Activated naive CD4-positive, alpha-beta T cell treated with anti-CD3 and anti-CD28 coated beads, Interleukin-2, amount 50 U/mL, for 16 hours (primary cell): ENCODE measurements around the gene LCTL.
"Not testable (repeated sequence)": the region's sequence is repeated elsewhere in the genome, so short reads cannot be mapped to it uniquely, and the experiment has no call there.

Source experiments
- DNase-seq: peaks from one replicate; pipeline ENCODE4 v3.0.0-alpha.2; 2020

LCTL gene

DNA sequence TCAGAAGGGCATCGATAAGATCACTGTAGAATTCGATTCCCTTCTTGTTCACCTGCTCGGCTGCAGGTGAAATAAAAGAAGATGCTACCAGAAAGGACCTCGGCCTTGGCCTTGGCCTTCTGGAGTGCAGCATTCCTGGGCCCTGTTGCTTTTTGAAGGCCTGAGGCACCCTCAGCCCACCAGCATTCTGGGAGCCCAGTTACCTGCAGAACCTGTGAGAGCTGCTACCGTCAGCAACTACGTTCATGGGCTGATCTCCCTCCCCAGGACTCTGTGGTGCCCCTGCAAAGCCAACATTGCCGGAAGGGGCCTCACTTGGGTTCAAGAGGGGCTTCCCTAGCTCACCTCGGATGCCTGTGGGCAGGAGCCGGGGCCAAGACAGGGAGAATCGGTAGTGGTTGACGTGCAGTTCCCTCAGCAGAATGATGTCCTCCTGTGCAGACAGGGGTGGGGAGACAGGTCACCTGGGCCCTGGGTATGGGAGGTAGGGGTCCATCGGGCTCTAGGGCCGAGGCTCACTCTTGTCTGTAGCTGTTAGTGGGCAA lies 2.2 kb downstream of the LCTL start:
- DNase-seq = no peak

DNA sequence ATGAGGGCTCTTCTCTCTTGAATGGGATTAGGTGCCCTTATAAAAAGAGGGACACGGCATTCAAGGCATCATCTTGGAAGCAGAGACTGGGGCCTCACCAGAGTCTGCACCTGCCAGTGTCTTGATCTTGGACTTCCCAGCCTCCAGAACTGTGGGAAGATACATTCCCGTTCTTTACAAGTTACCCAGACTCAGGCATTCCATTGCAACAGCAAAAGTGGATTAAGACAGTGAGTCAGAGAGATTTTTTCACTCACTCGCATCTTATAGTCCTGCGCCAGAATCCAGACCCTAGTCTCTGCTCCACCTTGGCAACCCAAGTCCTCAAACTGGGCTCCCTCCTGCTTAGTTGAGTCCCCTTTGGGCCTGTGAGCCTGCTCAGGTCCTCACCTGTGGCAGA lies 2.7 kb downstream of the LCTL start:
- no peak for DNase-seq

DNA sequence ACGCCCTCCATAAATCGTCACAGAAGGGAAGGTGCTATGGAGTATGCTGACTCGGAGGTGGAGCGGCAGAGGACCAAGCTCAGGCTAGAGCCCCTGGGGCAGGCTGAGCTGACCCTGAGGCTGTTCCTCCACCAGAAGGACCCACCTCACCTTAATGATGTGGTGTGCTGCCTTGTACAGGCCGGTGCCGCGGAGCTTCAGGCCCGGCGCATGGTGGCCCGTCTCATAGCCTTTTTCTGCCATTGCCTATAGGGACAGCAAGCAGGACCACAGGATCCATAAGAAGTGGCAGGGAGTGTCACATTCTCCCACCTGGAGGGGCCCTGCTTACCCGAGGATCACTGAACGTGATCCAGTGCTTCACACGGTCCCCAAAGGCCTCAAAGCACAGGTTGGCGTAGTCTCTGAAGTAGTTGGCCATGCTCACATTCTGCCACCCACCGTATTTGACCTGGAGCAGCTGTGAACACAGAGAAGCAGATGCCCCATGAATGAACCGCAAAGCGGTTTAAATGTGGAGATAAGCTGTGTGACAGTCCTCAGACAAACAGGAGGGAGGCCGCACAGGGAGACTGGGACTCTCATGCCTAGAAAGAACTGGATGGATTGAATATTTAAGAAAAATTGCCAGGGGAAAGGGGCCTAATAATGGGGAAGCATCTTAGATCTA lies 4.8 kb downstream of the LCTL start:
- DNase-seq = no peak

DNA sequence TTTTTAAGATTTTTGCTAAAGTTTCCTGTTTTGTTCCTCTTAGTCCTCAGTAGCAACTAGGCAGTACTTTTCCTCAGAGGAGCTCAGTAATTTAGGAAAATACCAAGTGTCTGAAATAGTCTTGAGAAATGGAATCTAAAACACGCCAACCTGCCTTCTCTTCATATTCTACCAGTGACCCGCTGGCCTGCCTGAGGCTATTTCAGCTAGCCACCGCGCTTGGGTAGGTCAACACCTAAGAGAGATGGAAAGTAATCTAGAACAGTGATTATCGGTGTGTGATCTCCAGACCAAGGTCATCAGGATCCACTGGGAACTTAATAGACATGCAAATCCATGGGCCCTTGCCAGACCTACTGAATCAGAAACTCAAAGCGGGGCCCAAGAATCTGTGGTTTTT lies 7.5 kb downstream of the LCTL start:
- no peak for DNase-seq

DNA sequence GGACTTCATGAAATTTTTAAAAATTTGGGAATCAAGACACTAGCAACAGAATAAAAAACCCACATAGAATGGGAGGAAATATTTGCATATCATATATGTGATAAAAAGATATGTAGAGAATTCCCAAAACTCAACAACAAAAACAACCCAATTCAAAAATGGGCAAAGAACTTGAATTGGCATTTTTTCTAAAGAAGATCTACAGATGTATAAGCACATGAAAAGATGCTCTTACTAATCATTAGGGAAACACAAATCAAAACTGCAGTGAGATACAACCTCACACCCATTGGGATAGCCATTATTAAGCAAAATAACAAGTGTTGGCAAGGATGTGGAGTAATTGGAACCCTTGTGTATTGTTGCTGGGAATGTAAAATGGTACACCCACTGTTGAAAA lies 10.1 kb downstream of the LCTL start:
- no peak for DNase-seq

DNA sequence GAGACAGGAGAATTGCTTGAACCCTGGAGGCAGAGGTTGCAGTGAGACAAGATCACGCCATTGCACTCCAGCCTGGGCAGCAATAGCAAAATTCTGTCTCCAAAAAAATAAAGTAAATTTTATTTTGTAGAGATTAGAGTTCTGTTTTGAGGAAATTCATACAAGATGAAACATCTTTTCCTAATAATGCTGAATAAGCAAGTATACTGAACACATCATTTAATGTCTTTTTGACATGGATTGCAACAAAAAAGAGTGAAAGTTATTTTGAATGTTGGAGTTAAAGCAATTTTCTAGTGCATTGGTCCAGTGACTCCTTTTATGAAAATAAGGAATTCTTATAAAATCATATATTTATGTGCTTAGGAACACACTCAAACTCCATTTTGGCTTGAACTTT lies 20.5 kb downstream of the LCTL start:
- no peak for DNase-seq

DNA sequence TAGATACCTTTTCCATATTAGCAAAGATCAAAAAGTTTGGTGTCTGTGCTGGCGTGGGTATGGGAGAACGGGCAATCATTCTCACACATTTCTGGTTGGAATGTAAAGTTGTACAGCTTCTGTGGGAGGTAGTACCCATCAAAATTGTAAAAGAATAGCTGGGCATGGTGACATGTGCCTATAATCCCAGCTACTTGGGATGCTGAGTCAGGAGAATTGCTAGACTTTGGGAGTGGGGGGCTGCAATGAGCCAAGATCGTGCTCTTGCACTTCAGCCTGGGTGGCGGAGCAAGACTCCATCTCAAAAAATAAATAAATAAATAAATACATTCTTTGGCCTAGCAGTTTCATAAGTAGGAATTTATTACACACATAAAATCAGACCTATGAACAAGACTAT lies 22.9 kb downstream of the LCTL start:
- no peak for DNase-seq

DNA sequence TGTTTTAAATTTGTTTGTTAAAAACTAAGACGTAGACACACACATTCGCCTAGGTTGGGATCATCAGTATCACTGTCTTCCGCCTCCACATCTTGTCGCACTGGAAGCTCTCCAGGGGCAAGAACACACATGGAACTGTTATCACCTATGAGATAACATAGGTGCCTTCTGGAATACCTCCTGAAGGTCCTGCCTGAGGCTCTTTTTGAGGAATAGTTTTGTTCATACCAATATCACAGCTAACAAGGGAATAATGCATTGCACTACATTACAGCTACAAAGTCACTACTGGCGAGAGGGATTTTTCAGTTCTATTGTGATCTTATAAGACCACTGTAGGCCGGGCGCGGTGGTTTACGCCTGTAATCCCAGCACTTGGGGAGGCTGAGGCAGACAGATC lies 30.7 kb downstream of the LCTL start:
- no peak for DNase-seq

DNA sequence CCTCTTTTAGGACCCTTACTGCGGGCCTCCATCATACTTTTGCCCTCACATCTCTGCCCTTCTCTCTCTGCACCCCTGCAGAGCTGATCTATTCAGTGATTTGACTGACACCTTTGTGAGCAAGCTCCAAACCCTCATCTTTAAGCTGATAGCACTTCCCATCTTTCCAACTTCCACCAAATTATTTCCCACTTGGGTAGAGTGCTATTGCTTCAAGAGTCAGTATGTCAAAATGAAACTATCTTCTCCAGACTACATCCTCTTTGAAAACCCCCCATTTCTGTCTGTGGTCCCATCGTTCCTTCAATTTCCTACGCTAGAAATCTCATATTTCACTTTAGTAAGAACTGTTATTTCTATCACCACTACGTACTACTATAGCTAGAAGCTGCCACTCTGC lies 41.0 kb downstream of the LCTL start:
- no peak for DNase-seq

DNA sequence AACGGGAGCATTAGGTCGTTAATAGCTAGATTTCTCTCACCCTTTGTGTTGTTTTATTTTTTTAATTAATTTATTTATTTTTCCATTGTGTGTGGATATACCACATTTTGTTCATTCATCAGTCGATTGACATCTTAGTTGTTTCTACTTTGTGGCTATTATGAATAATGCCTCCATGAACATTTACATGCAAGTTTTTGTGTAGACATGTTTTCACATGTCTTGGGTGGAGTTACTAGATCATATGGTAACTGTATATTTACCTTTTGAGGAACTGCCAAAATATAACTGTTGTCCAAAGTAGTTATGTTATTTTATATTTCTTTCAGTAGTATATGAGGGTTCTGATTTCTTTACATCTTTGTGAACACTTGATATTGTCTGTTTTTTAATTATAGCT lies 41.9 kb downstream of the LCTL start:
- DNase-seq = no peak

DNA sequence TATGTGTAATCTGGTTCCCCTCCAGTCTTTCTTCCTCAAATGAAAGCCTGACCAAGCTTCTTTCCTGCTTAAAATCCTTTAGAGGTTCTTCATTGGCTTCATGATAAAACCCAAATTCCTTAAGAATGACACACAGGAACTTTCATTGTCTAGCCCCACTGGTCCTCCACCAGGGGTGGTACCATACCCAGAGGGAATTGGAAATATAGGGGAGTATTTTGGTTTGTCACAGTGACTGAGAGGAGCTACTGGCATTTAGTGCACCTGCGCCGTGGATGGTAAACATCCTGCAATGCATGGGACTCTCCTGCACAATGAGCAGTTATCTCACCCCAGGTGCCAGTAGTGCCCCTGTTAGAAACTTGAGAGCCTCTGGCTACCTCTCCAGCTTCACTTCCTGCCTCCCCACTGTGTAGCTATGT lies 49.9 kb downstream of the LCTL start:
- no peak for DNase-seq

DNA sequence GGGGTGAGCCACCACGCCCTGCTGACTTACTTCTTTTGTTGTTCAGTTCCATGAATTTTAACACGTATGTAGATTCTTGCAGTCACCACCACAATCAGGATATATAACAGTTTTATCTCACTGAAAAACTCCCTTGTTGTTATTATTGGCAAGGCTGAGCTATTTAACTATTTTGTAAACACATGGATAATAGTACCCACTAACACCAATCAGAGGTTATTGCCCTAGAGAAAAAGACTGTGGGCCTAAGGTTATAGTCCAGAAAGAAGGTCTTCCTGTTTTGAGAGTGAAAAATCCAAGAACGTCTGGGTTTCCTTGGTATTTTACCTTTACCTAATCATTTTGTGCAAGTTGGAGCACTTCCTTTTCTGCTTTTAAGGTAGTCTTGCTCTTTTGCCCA lies 51.2 kb downstream of the LCTL start:
- DNase-seq = no peak

DNA sequence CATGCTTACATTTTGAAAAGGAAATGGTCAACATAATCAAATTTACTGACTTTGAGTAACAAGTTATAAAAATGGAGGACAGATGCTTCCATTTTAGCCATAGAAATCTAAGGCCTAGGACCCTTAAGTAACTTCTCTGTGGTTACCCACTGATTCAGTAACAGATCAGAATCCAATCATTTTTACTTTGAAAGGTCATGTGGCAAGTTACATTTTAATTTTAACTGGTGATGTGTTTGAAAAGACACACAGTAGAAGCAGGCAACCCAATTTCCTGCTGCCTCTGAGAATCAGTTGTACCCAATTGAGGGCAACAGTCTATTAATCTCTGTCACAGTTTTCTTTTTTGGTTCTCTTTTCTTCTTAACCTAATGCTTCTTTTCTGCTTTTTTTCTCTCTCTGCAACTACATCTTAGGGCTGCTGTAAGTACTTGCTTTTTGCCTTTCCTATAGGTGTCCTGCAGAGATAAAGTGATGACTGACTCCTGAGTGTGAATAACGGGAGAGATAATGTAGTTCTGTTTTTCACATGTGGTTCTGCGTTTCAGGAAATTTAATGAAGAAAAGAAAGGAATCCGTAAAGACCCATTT lies 57.4 kb downstream of the LCTL start:
- DNase-seq = no peak

DNA sequence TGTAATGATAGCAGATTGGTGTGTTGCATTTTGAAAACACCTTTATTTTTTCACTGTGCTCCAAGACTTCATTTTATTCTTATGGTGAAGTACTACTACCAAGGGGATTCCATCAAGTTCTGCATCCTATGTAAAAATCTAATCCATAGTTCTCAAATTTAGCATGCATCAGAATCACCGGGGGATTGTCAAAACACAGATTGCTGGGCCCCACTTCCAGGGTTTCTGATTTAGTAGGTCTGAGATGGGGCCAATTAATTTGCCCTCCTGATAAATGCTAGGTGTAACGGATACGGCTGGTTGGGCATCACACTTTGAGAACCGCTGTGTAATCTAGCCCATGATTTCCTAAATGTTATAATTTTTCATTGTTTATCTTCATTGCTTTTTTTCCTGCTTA lies 60.0 kb downstream of the LCTL start:
- no peak for DNase-seq

DNA sequence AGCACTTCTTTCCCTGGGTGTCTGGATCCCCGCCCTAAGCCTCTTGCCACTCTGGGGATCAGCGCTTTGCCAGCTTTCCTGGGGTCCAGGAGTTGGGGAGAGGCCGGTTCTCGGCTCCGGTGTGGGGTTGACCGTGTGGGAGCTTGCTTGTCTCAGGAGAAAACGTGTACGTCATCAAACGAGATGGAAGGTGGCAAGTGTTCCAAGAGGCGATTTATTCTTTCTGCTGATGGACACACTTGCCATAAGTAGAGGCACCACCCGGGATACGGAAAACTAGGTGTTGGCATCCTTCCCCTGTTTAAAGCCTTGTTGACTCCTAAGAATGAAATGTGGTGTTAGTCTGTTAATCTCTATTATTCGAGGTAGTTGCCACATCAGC lies 60.4 kb downstream of the LCTL start:
- DNase-seq = no peak

DNA sequence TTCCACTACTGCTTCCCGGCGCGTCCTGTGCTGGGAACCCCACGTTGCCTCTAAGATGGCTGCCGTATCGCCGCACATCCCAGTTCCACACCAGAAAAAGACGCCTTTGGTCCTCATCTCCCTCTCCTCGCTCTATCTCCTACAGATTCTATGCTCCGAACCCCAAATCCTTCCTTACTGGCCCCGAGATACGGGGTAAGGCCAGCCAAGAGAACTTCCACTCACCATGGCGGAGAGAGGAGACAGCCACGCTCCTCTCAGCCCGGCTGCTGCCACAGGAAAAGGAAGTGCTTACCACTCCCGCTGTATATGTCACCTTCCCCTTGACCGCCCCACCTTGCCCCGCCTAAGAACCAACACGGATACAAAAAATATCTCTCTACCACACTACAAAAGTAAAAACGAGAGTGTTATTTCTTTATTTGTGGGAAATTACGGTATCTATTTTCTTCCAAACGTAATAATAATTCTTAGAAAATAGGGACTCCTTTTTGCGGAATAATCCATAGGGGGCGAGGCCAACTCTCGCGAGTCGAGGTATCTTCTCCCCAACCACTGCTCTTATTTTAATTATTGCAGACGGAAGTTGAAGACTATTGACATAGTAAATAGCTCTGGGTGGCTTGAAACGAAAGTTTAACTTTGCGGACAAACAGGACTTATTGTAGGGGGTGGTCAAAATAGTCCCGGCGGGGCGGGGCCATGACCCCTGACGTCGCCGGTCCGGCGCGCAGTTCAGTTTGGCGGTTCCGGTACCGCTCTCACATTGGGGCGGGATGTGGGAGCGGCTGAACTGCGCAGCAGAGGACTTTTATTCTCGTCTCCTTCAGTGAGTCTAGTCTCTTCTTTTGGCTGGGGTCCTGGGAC lies 61.0 kb downstream of the LCTL start, which contains the start of the genes RPL4 and ZWILCH:
Gene RPL4 (minus strand): TSS at position 293 of the 867 bp plus-strand sequence. CDS start 65 bp downstream, at position 228.
Gene ZWILCH (plus strand): TSS at position 764 of the 867 bp plus-strand sequence. CDS start 13 bp downstream, at position 777.
- peak; percentile 84 for DNase-seq

DNA sequence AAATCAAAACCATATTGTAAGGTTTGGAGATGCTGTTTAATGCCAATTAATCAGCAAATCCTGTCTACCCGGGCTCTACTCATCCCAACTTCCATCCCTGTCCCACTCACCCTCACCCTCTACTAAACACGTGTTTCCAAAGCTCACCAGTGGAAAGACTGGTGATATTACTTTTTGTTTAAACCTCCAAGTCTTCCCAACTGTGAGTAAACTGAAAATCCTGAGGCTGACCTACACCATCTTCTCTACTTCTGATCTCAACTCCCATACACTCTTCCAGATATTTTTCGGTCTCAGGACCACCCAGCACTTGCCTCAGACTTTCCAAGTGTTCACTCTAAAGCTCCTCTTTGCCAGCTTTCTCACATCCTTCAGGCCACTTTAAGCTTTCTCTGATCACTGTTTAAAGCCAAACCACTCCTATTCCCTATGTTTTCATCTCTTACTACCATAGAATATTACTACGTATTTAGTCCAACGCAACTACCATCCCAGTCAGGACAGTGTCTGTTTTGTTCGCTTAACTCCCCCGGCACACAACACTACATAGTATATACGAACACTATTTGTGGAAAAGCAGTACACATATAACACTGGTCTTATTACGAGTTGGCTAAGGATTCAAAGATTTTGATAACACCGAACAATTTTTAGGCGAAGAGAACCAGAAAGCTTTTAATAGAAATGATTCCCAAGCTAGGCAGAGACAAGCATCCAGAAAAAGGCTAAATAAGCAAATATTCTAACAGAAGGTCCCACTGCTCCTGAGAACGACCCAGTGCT lies 61.8 kb downstream of the LCTL start:
- DNase-seq = no peak

DNA sequence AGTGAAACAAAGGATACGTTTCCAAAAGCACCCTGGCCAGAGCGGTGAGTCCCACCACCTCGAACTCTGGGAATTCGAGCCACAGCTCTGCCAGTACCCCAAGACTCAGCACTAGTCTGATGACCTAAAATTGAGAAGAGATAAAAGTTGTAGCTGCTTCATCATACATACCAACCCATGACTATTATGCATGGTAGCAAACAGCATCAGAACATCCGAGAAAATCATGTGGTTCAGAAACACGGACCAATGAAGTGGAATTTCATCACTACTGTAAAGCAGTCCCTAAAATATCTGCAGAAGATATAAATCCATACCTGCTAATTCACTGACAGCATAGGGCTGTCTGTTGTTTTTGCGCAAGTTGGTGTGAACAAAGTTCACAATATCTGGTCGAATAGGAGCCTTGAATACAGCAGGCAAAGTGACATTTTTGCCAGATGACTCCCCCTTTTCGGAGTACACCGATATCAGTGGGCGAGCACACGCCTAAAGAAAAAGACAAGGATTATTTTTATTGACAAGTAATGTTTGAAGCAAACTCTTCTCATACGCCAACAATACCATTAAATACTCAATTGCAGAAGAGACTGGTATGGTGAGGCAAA lies 62.7 kb downstream of the LCTL start:
- not testable (repeated sequence) for DNase-seq

DNA sequence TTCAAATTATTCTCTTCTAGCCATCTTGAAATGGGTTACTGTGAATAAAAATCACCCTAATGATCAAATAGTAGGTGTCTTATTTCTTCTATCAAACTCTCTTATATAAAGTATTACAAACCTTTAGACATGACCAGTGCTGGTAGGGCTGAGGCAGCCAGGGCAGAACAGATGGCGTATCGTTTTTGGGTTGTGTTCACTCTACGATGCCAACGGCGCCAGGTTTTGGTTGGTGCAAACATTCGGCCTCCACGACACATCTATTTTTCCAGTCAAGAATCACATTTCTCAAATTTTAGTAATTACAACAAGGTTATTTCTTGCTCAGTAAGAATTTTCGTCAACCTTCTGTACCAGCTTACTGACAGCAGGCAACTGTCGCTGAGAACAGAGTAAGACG lies 63.3 kb downstream of the LCTL start:
- DNase-seq = no peak

DNA sequence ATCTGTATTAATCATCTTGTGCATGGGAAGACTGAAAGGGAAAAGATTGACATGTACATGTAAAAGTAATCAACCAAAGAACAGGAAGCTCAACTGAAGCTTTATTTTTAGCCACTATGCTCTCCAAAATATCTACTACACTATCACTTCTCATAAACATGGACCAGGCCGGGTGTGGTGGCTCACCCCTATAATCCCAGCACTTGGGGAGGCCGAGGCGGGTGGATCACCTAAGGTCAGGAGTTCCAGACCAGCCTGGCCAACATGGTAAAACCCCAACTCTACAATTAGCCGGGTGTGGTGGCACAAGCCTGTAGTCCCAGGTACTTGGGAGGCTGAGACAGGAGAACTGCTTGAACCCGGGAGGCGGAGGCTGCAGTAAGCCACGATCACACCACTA lies 65.5 kb downstream of the LCTL start:
- DNase-seq = not testable (repeated sequence)

DNA sequence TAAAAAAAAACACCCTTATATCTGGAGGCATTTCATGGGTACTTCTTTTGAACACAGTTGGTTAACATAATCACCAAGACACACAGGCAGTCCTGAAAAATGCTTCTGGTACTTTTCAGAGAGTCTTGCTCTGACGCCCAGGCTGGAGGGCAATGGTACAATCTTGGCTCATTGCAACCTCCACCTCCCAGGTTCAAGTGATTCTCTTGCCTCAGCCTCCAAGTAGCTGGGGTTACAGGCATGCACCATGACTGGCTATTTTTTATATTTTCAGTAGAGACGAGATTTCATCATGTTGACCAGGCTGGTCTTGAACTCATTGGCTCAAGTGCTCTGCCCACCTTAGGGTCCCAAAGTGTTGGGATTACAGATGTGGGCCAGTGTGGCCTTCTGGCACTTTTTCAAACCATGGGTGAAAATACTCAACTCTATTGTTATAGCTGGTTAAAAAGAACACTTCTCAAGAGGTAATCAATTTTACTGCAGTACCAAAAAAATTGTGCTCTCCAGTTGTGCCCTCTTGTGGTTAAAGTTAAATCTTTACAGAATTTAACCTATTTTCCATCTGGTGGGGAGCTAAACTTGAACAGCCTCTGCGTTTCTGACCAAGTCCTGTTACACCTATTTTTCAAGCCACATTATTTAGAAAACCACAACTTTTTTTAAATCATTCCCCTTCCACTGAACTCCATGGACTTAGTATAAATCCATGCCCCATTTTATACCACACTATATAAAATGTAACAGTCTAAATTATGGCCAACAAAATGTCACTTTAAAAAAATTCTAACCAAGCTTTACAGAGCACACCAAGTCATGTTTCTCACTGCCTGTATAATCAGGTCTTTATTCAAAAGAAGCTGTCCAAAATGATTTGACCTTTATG lies 67.1 kb downstream of the LCTL start:
- no peak for DNase-seq
